SK-N-SH (cell line): ENCODE results near the gene LPCAT1. TPM values are rescaled to one million over a fixed set of nuclear protein-coding genes. Genes with fewer than 3 reads are reported as not detected.

Experiments used
- CTCF ChIA-PET: fragments of 300-600, 350-600 bp; formaldehyde crosslinking; extraction: SDS; loops from one replicate; lab custom pipeline; 2021; lab: Yijun Ruan, JAX
- POLR2A ChIA-PET: fragments of 350-600 bp; sonication (Branson Sonifier 250); formaldehyde crosslinking; extraction: SDS; loops from one replicate; lab custom pipeline; 2020; ENCODE audit warnings: antibody characterized with exemption, inconsistent platforms; lab: Yijun Ruan, JAX
- DNase-seq: peaks from one replicate; pipeline ENCODE4 v3.0.0; 2012
- H2AFZ ChIP-seq: fragments of 200-600 bp; sonication (generic); 2 replicates; pipeline ENCODE4 v1.8.1; 2016; ENCODE audit warnings: antibody characterized with exemption, mild to moderate bottlenecking, low read depth
- H3F3A ChIP-seq: fragments of 200-600 bp; sonication (generic); replicated peaks from 2 replicates; pipeline ENCODE3; 2016; ENCODE audit warnings: antibody characterized with exemption, mild to moderate bottlenecking; ENCODE audit not compliant: insufficient read depth
- H3K27ac ChIP-seq, 2 experiments: fragments of 200-500 bp in 1 of 2; fragments of 200-600 bp in 1 of 2; sonication (Bioruptor generic) in 1 of 2; sonication (generic), shearing (Covaris generic) in 1 of 2; 2 replicates each; pipeline versions ENCODE4 v1.5.1 to v1.6.1; 2014 to 2016; ENCODE audit warnings: low read depth in 2 of 2, inconsistent platforms in 1 of 2, low read length in 1 of 2, mild to moderate bottlenecking in 1 of 2, mixed read lengths in 1 of 2
- H3K27me3 ChIP-seq: fragments of 200-600 bp; sonication (generic), shearing (Covaris generic); 2 replicates; pipeline ENCODE4 v1.6.1; 2016; ENCODE audit warnings: mixed run types; ENCODE audit not compliant: insufficient read depth
- H3K36me3 ChIP-seq, 2 experiments: fragments of 200-500 bp in 1 of 2; fragments of 200-600 bp in 1 of 2; sonication (Bioruptor generic) in 1 of 2; sonication (generic) in 1 of 2; replicated peaks in 1 of 2; 2 replicates each; pipeline versions ENCODE3 to v1.5.1; 2014 to 2016; ENCODE audit warnings: low read length in 1 of 2, mild to moderate bottlenecking in 1 of 2; ENCODE audit not compliant: insufficient read depth in 2 of 2, control insufficient read depth in 1 of 2
- H3K4me1 ChIP-seq, 2 experiments: fragments of 200-500 bp in 1 of 2; fragments of 200-600 bp in 1 of 2; sonication (Bioruptor generic) in 1 of 2; sonication (generic), shearing (Covaris generic) in 1 of 2; 2 replicates each; pipeline versions ENCODE4 v1.5.1 to v1.6.1; 2014 to 2016; ENCODE audit warnings: low read depth in 1 of 2, low read length in 1 of 2, mixed run types in 1 of 2; ENCODE audit not compliant: insufficient read depth in 2 of 2, control insufficient read depth in 1 of 2
- H3K4me2 ChIP-seq: fragments of 200-600 bp; sonication (generic), shearing (Covaris generic); 2 replicates; pipeline ENCODE4 v1.6.1; 2017; ENCODE audit warnings: mixed run types
- H3K4me3 ChIP-seq, 2 experiments: fragments of 200-500 bp in 1 of 2; fragments of 200-600 bp in 1 of 2; sonication (Bioruptor generic) in 1 of 2; sonication (generic), shearing (Covaris generic) in 1 of 2; 2 replicates each; pipeline versions ENCODE4 v1.5.1 to v1.8.1; 2014 to 2016; ENCODE audit warnings: low read depth in 2 of 2, inconsistent platforms in 1 of 2, low read length in 1 of 2, mild to moderate bottlenecking in 1 of 2, mixed read lengths in 1 of 2, moderate library complexity in 1 of 2
- H3K79me2 ChIP-seq: fragments of 200-600 bp; sonication (generic); 2 replicates; pipeline ENCODE4 v1.8.1; 2017; ENCODE audit warnings: mild to moderate bottlenecking; ENCODE audit not compliant: insufficient read depth
- H3K9ac ChIP-seq: fragments of 200-600 bp; sonication (generic); 2 replicates; pipeline ENCODE4 v1.6.1; 2017; ENCODE audit warnings: mixed run types
- H3K9me2 ChIP-seq: fragments of 200-600 bp; sonication (generic); 2 replicates; pipeline ENCODE4 v1.6.1; 2017; ENCODE audit warnings: mixed run types
- H3K9me3 ChIP-seq: fragments of 200-600 bp; sonication (generic); 2 replicates; pipeline ENCODE4 v1.6.1; 2017; ENCODE audit warnings: mixed run types, mild to moderate bottlenecking, moderate library complexity
- H4K20me1 ChIP-seq: fragments of 200-600 bp; sonication (generic); 2 replicates; pipeline ENCODE4 v1.6.1; 2017; ENCODE audit warnings: mild to moderate bottlenecking, mixed run types; ENCODE audit not compliant: insufficient read depth
- CHD2 ChIP-seq: fragments of 150-350 bp; IDR thresholded peaks from 2 replicates; pipeline ENCODE4 v1.6.1; 2018; ENCODE audit warnings: low read length; ENCODE audit not compliant: partially characterized antibody
- ELF1 ChIP-seq: IDR thresholded peaks from 2 replicates; pipeline ENCODE4 v1.4.0; 2012
- EP300 ChIP-seq, 2 experiments: IDR thresholded peaks; 2 replicates each; pipeline versions ENCODE4 v1.4.0 to v1.6.1; 2012; ENCODE audit warnings: borderline replicate concordance in 1 of 2, low read depth in 1 of 2, low read length in 1 of 2
- EZH2phosphoT487 ChIP-seq: fragments of 200-600 bp; sonication (generic); IDR thresholded peaks from 2 replicates; pipeline ENCODE4 v1.6.1; 2017; ENCODE audit warnings: low read depth, mixed run types, mild to moderate bottlenecking, antibody characterized with exemption, moderate library complexity, borderline replicate concordance
- FOXJ3 ChIP-seq: sonication (generic); formaldehyde crosslinking; IDR thresholded peaks from 2 replicates; pipeline ENCODE4 v1.5.1; 2020; ENCODE audit warnings: mild to moderate bottlenecking, missing genetic modification reagents
- GATA2 ChIP-seq: sonication (generic); formaldehyde crosslinking; IDR thresholded peaks from 2 replicates; pipeline ENCODE4 v1.5.0; 2020; ENCODE audit warnings: mild to moderate bottlenecking, missing genetic modification reagents
- IRF3 ChIP-seq: fragments of 150-350 bp; IDR thresholded peaks from 2 replicates; pipeline ENCODE4 v1.6.1; 2016; ENCODE audit warnings: mild to moderate bottlenecking, low read depth, low read length
- JUND ChIP-seq: IDR thresholded peaks from 2 replicates; pipeline ENCODE4 v1.4.0; 2012
- MAX ChIP-seq: IDR thresholded peaks from 2 replicates; pipeline ENCODE4 v1.4.0; 2012; ENCODE audit warnings: low read depth
- NFIC ChIP-seq: IDR thresholded peaks from 2 replicates; pipeline ENCODE4 v1.4.0; 2012; ENCODE audit warnings: borderline replicate concordance
- POLR2AphosphoS5 ChIP-seq: IDR thresholded peaks from 2 replicates; pipeline ENCODE4 v1.6.1; 2012; ENCODE audit warnings: low read depth, low read length
- REST ChIP-seq: IDR thresholded peaks from 2 replicates; pipeline ENCODE4 v1.6.1; 2012; ENCODE audit warnings: mild to moderate bottlenecking, low read depth, low read length, moderate library complexity
- RFX5 ChIP-seq: IDR thresholded peaks from 2 replicates; pipeline ENCODE4 v1.6.1; 2012; ENCODE audit warnings: mild to moderate bottlenecking, improper control_type of control experiment, low read length
- RXRA ChIP-seq: IDR thresholded peaks from 2 replicates; pipeline ENCODE4 v1.4.0; 2012; ENCODE audit warnings: low read depth, mild to moderate bottlenecking, borderline replicate concordance
- SIN3A ChIP-seq: IDR thresholded peaks from 2 replicates; pipeline ENCODE4 v1.6.1; 2012; ENCODE audit warnings: low read depth, mild to moderate bottlenecking, low read length, moderate library complexity, borderline replicate concordance
- SMC3 ChIP-seq: IDR thresholded peaks from 2 replicates; pipeline ENCODE4 v1.6.1; 2012; ENCODE audit warnings: low read depth, low read length, improper control_type of control experiment
- TAF1 ChIP-seq: IDR thresholded peaks from 2 replicates; pipeline ENCODE4 v1.6.1; 2012; ENCODE audit warnings: low read depth, mild to moderate bottlenecking, low read length, moderate library complexity, borderline replicate concordance
- TCF12 ChIP-seq: IDR thresholded peaks from 2 replicates; pipeline ENCODE4 v1.4.0; 2012
- USF1 ChIP-seq: IDR thresholded peaks from 2 replicates; pipeline ENCODE4 v1.4.0; 2012; ENCODE audit warnings: low read depth, borderline replicate concordance
- WGBS: methylation state at CpG from one replicate; pipeline ENCODE4 v1.1.6; 2017; ENCODE audit warnings: low lambda C conversion rate; 5-methylcytosine and 5-hydroxymethylcytosine counted together
- polyA plus RNA-seq, 3 experiments: library from polyadenylated mRNA; depleted of rRNA; stranded (reverse); fragments of >200 nt; gene quantifications; 2 replicates each; pipeline ENCODE4 v1.2.3, GENCODE V29; 2012

LPCAT1 gene
- polyA plus RNA-seq, 1 of the 3 experiments (the other 2 are of a cell fraction), result 42.3 TPM

- 90% methylated on average over 18 of the region's 18 CpGs for WGBS
- peaks cover 8% of the 10 kb centered on the region; the same call in 1 of the 2 replicates for H3K27me3 ChIP-seq
- no peak overlapping the region for H3K4me3 ChIP-seq
- H2AFZ ChIP-seq, result no peak overlapping the region
- H3K4me2 ChIP-seq, result no peak overlapping the region
- H3K4me1 ChIP-seq, result peaks cover 0 to 2% of the 10 kb centered on the region in 2 experiments; a peak in 1 of 4 replicates
- DNase-seq, result no peak
- H3K79me2 ChIP-seq, result no peaks in the 10 kb centered on the region
- H3K9me3 ChIP-seq, result no peaks in the 10 kb centered on the region
- TF ChIP-seq MAX, result no peak
- TF ChIP-seq POLR2AphosphoS5, result no peak
- TF ChIP-seq EP300 (IDR thresholded peaks at IDR 0.05; ENCODE audit: borderline replicate concordance in 1 of 2, low read depth in 1 of 2, low read length in 1 of 2), result no peak
- TF ChIP-seq TCF12, result no peak
- TF ChIP-seq USF1, result no peak
- no peak for TF ChIP-seq RXRA
- TF ChIP-seq NFIC, result no peak
- no peak for TF ChIP-seq JUND
- TF ChIP-seq SIN3A, result no peak
- no peak for TF ChIP-seq SMC3
- TF ChIP-seq GATA2 (CRISPR knock-in tag), result no peak
- TF ChIP-seq TAF1, result no peak
- no peak for TF ChIP-seq ELF1
- TF ChIP-seq REST, result no peak
- TF ChIP-seq RFX5, result no peak
- TF ChIP-seq, all 33 proteins: peak for 0
- no peak overlapping the region for H3K9ac ChIP-seq
- no peaks in the 10 kb centered on the region for H3K9me2 ChIP-seq
- no peaks in the 10 kb centered on the region for H4K20me1 ChIP-seq
- CTCF ChIA-PET, result interaction anchor here (0.5 to 1.1 kb wide), 2 partner anchors 96 to 137 kb away, joined by 3 read pairs; no protein-coding TSS in a partner anchor
- POLR2A ChIA-PET, result no interaction called here
- H3K27ac ChIP-seq, result no peak overlapping the region
- no peaks in the 10 kb centered on the region for H3K36me3 ChIP-seq
- peaks cover 10% of the 10 kb centered on the region for H3F3A ChIP-seq
Observed at GRCh38 chr5:1546556-1546955, 22.8 kb upstream of the LPCAT1 start.

GRCh38 chr5:1545805-1546355 lies 22.1 kb upstream of the LPCAT1 start:
- H3K36me3 ChIP-seq, result no peaks in the 10 kb centered on the region
- no peaks in the 10 kb centered on the region for H4K20me1 ChIP-seq
- H3K79me2 ChIP-seq, result no peaks in the 10 kb centered on the region
- H2AFZ ChIP-seq, result no peak overlapping the region
- CTCF ChIA-PET, result no interaction called here
- no peak overlapping the region for H3K27ac ChIP-seq
- WGBS, result 61% methylated on average over 6 of the region's 6 CpGs
- H3K27me3 ChIP-seq, result peaks cover 8% of the 10 kb centered on the region; the same call in 1 of the 2 replicates
- H3K9me3 ChIP-seq, result no peaks in the 10 kb centered on the region
- no peak overlapping the region for H3K9ac ChIP-seq
- DNase-seq, result no peak
- H3K4me3 ChIP-seq, result no peak overlapping the region
- H3K4me2 ChIP-seq, result no peak overlapping the region
- POLR2A ChIA-PET, result no interaction called here
- peaks cover 10% of the 10 kb centered on the region for H3F3A ChIP-seq
- peaks cover 0 to 2% of the 10 kb centered on the region in 2 experiments; a peak in 1 of 4 replicates for H3K4me1 ChIP-seq
- no peaks in the 10 kb centered on the region for H3K9me2 ChIP-seq
- TF ChIP-seq RFX5 (no peak), TAF1 (no peak), EZH2phosphoT487 (no peak), SIN3A (no peak), FOXJ3 (CRISPR knock-in tag) (no peak), REST (no peak), IRF3 (no peak), CHD2 (no peak)
